GM18861 (cell line): ENCODE data around the gene SNX22.

Experiments used
- ATAC-seq: cut with Tn5 transposase; IDR thresholded peaks from one replicate; pipeline ENCODE4 v1.9.1; 2021; ENCODE audit not compliant: unreplicated experiment

The SNX22 gene

DNA sequence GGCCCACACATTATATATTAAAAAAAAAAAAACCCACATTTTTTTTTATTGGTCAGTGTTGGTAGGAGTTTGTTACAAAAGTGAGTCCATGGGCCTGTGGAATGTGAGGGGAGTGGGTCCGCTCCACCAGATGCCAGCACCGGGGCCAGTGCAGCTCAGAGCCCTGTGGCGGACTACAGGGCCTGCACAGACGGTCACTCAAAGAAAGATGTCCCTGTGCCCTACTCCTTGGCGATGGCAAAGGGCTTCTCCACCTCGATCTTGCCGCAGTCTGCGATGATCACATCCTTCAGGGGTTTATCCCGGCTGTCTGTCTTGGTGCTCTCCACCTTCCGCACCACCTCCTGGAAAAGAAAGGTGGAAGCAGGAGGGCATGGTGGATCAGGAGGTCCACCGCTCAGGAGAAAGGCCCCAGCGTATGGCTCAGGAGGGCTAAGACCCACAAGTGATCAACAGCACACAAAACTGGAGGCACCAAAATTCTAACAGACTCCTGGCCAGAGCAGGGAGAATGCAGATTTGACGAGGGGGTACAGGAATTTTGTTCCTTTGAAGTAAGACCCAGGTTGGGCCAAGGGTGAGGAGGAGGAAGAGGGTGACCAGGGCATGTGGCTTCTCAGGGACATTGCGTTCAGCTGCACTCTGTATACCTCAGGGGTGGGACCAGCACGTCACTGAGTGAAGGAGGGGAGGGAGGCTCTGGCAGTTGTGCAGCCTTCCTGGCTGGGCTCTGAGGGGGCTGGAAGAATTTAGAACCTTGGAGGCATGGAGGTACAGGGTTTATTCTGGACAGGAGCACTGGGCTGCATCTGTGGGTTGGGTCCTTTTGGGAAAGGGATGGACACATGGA lies 4.5 kb downstream of the SNX22 start:
- no peak for ATAC-seq

DNA sequence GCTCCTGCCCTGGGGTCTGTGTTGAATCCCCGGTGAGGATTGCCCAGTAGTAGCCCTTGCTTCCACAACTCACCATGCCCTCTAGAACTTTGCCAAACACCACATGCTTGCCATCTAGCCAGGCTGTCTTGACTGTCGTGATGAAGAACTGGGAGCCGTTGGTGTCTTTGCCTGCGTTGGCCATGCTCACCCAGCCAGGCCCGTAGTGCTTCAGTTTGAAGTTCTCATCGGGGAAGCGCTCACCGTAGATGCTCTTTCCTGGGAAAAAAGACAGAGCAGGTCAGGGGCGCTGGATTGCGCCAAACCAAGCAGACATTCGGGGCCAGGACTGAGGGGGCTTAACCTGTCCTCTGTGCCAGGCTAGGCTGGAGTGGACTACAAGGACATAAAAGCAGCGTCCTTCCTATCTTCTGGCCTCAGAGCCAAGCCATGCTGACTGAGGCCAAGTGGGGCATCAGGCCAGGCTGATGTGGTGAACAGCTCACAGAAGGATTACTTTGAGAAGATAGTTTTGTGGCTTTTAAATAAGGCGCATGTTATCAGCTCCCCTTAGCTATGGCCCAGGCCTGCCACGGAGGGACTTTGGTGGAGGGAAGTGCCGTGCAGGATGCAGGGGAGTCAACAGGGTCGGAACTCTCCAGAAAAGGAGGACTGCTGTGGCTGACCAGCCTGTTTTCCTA lies 5.3 kb downstream of the SNX22 start:
- no peak for ATAC-seq

DNA sequence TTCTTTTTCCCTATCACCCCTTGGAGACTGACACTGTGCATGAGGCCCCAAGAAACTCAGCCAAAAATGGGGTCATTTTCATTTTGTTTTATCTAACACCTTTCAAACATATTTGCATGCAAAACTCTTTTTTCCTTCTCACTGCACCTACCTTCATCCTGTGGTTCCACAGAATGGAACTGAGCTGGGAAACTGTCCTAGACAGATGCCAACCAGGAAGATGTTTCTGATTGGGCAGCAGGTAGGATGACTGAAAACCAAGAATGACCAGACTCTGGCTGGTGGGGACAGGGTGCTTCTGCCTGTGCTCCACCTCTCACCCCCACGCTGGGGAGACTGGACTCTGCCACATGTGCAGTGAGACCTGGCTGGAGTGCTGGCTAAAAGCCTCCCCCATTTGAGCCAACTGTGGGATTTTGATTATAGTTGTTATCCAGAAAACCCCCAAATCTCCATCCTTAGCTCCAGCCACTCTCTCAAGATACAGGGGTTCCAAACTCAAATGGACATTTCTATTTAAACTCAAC lies 6.1 kb downstream of the SNX22 start:
- ATAC-seq: no peak

DNA sequence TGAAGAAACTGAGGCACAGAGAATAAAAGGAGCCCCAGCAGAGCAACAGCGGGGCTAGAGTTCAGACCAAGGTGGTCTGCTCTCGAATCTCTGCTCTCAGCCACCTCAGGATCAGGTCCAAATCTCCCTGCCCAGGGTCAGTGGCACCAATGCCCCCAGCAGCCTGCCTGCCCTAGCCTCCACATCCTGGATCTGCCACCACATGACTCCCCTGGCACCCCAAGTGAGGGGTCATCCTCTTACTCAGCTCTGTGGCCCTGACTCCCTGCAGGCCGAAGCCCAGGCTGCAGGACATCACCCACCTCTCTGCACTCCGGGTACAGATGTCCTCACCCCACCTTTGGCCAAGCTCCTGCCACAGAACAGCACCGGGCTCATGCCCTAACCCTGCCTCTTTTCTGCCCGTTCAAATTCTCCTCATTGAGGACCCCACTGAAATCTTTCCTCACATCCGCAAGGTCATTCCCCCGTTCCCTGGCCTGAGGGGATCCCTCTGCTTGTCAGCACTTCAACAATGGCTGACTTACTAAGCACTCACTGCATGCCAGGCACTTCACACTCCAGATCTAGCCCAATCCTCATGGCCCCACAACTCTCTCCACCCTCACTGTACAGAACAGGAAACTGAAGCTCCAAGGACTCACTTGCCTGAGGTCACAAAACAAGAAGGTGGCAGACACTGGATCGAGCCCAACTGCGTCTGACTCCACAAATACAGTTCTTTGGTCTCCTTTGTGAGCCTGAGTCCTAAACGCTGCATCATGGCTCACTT lies 7.0 kb downstream of the SNX22 start:
- ATAC-seq: no peak

DNA sequence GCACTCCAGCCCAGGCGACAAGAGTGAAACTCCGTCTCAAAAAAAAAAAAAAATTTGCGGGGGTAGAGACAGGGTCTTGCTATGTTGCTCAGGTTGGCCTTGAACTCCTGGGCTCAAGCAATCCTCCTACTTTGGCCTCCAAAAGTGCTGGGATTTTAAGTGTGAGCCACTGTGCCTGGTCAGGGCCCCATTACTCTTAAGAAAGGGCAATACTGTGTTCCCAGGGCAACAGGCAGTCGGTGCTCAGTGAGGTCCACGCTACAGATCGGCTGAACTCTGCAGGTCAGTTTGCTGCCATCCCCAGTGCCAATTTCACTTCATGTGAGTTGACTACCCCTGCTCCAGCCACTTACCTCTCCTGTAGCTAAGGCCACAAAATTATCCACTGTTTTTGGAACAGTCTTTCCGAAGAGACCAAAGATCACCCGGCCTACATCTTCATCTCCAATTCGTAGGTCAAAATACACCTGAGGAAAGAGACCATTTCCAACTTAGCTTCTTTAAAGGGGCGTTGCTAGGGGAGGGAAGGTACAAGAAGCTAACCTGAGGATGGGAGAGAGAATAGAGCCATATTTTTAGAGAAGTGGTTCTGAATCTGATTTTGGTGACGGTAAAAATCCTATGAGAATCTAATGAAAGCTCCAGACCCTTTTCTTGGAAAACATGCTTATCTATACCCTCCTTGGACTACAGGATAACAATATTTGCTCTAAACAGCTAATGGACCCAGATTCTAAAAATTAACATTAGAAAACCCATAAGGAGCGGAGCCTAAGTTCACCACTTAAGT lies 10.4 kb downstream of the SNX22 start:
- no peak for ATAC-seq

DNA sequence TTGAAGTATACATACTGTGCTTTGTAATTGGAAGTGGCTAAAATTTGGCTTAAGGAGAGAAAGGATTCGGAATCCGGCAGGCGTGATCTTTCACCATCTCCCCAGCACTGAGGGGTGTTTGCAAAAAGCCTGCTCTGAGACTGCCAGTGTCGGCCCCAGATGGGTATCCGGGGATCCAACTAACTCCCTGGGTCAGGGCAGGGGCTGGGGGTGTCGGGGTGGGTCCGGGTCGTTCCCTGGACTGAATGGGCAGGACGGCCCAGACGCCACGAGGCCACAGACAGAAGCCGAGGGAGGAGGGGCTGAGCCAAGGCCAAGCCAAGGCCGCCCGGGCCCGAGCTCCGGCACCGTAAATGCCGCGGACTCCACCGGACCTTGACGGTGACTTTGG lies 10.9 kb downstream of the SNX22 start:
- peak; percentile 1 for ATAC-seq

DNA sequence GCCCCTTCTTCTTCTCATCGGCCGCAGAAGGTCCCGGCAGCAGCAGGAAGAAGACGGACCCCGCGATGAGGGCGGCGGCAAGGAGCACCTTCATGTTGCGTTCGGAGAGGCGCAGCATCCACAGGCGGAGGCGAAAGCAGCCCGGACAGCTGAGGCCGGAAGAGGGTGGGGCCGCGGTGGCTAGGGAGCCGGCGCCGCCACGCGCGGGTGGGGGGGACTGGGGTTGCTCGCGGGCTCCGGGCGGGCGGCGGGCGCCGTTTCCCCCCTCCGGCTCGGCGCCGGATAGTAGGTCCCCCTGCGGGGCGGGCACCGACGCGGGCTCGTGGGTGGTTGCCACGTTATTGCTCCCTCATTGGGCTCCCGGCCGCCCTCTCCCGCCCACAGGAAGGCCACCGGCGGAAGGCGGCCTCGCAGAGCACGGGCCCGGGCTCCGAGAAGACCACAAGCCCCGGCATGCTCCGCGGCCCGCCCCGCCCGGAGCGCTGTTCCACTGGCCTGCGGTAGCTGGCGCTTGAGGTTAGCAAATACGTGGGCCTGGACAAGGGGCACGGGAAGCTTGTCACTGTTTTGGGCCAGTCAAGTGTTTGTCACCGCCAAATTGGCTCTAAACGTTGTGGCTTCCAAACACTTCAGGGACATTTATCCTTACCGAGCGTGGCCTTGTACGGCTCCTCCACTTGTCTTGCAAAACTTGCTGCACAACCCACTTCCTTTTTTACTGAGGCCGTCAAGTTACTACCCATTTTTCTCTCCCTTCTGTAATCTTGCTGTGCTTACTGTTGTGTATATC lies 11.5 kb downstream of the SNX22 start, which contains the start of gene PPIB:
TSS of gene PPIB (minus strand) at position 154 of the 790 bp plus-strand sequence. CDS start at position 118, 36 bp downstream.
- ATAC-seq: peak; percentile 88

DNA sequence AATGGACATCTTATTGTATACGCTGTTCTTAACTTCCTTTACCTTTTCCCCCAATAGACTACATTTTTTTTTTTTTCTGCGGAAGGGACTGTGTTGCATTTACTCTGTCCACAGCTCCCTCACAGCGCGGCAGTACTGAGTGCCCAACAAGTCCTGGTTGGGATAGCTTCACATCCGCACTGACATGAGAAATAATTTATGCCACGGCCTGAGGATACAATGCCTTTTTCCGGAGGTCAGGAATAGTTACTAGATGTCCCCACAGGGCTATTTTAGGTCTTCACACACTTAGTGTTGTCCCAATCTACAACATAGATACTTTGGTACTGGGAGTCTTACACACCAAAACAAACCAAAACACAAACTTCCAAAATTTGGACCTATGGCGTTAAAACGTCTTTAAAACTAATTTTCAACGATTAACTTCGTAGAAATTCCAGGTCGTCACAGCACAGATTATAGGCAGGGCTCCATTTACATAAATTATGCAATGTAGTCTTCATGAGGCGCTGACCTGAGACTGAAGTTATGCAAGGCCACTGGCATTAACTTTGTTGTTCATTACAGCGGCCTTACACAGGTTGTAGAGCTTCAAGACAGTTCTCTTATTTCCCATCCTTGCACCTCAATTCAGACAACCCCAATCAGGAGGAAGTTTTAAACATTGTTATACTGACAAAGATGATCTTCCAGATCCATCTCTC lies 12.3 kb downstream of the SNX22 start:
- ATAC-seq: no peak

DNA sequence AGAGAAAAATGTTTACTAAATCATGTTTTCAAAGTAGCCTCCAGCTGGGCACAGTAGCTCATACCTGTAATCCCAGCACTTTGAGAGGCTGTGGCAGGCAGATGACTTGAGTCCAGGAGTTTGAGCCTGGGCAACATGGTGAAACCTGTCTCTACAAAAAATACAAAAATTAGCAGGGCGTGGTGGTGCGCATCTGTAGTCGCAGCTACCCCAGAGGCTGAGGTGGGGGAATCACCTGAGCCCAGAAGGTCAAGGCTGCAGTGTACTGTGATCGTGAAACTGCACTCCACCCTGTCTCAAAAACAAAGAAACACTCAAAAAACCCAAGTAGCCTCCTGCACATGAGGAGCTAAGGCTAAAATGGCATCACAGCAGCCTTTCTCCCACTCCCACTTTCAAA lies 12.9 kb downstream of the SNX22 start:
- ATAC-seq: no peak

DNA sequence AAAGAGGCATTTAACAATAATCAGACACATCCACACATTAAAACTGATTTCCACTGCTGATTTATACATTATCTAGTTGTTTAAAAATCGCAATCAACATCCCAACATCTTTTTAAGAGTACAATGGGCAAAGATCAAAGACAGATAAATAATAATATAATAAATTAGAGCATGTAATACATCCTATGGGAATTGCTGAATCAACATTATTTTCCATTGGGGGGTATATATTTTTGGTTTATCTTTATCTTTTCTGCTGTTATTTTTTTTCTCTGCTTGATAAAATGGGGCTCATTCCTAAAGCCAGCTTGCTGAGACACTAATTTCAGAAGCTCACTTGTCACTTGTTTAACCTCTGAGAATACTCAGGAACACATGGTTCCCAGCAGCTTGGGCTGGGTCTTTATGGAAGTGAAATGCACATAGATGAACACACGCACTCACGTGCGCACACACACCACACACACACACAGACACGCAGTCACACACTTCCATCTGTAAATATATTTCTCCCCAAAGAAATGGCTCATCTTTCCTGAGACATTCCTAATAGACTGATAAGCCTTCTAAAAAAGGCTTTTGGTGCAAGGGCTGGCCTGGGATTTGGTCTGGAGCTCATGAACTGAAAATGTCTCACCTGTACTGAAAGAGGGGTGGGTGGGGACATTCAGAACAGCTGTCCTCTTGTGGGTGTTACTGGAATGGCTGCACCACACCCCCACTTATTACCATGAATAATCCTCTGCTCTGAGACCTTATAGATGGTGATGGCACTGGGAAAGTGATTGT lies 14.8 kb downstream of the SNX22 start:
- no peak for ATAC-seq

DNA sequence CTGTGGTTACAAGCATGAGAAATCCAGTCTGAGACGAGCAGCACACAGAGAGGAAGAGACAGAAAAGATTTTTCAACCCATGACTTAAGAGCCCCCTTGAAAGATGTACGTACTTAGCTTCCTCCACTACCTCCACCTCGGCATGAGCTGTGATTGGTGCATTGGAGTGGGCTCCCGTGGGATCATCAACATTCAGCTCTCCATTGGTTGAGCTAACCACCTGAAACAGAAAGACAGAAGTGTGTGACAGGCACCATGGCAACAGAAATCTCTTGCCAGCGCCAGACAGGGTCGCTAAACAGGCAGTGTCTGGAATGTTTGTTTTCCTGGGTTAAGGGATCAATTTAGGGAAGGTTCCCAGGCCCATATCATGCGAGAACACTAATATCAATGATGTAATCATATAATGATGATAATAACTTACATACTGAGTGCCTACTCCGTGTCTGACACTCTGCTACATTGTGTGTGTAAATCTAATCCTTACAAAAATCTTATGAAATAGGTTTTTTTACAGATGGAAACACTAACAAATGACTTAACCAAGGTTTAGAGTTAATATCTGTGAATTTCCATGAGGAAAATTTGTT lies 28.8 kb downstream of the SNX22 start:
- ATAC-seq: peak; percentile 62

DNA sequence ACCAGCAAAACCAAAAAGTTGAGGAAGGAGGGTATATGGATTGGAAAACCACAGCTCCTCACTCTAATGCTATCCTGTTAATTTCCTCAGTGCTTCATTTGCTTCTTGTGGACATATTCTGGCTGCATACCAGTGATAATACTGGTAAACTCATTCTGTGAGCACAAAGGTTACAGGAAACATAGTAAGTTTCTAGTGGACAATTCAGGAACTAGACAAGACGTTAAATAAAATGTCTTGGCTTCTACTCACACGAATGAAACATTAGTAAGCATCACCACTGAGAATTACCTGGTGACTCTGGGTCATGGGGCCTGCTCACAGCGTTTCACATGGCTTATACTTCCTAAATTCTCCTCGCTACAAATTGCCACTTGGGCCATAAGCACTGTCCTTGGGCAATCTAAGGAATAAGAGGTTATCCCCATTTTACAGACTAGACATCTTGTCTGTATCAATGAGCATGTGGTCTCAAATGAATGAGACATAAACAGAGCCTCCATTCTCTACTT lies 31.4 kb downstream of the SNX22 start:
- ATAC-seq: no peak

DNA sequence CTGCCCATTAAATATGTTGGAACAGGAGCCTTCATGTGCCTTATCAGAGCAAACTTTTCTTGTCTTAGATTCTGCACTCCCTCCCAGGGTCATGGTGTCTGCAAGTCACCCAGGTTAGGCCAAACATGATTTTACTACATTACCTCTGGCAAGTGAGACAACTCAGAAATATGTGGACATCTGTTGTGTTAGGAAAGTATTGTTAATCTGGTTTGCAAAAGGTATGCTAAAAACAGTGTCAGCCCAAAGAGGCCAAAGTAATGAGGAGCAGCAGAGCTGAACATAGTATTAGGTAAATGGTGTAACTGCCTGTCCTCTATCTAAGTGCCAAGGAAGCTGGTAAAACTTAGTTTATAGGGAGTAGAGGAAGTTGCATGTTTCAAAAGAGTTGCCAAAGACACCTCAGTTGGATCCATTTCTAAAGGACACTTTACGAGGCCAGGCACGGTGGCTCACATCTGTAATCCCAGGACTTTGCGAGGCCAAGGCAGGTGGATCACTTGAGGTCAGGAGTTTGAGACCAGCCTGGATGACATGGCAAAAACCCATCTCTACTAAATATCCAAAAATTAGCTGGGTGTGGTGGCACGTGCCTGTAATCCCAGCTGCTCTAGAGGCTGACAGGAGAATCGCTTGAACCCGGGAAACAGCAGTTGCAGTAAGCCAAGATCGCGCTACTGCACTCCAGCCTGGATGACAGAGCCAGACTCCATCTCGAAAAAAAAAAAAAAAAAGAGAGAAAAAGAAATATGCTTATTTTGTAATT lies 33.8 kb downstream of the SNX22 start:
- no peak for ATAC-seq

DNA sequence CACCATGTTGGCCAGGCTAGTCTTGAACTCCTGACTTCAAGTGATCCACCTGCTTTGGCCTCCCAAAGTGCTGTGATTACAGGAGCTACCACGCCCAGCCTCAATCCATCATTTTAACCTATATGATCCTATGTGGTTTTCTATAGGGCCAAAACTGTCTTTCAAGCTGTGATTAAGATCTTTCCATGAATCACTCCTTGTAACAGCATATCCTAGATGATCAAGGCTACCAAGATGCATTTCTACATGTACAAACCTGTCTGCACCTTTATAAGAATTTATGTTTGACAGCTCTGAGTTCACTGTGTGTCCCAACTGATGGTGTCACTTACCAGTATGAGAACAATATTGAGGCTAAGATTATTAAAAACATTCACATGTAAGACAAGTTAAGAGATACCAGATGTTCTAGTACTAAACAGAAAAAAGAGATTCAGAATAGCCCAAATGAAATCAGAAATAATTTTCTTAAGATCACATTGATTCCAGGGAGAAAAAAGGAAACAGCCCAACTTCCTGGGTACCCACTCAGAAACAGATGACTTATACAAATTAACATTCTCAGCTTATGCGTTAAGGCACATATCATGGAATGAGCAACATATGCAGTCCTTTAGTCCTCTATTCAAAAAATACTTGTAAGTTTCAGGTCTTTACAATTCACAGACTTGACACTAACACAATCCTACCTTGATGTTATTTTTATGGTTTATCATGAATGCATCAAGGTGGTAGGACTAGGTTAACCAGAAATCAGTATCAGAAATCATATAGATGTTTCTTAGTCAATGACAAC lies 36.1 kb downstream of the SNX22 start:
- ATAC-seq: no peak

DNA sequence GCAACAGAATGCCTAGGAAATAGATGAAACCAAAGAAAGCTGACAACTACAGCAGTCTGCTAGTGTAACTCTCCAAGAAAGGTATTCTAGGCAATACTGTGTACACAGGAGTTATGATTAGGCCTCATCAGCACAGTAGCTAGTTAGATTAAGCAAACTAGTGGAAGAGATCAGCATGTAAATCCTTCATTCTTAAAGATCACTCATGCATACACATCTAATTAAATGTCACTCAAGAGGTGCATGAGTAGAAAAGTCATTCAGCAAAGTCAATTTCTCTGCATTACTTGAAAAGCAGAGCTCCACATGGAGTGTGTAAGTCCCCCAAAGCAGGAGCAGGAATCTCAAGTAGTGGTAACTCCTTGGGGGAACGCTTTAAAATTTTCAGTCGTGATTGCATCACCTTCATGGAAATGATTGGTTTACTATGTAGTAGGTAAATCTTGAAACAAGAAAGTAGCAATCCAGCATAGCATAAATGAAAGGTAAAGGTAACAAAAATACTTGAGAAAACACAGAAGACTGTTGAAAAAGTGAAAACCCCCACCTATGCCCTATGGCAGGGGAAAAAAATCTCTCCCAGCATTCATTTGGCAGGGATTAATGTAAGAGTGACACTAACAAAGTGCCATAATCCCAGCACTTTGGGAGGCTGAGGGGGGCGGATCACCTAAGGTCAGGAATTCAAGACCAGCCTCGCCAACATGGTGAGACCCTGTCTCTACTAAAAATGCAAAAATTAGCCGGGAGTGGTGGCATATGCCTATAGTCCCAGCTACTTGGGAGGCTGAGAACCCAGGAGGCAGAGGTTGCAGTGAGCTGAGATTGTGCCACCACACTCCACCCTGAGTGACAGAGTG lies 40.7 kb downstream of the SNX22 start:
- no peak for ATAC-seq
